Loucy (cell line): ENCODE data around the gene DDX20.
A peak's percentile ranks its signal among the peaks of the same experiment; 100 is the strongest.

Experiments used
- H2AFZ ChIP-seq: fragments of 200-600 bp; sonication (generic); 2 replicates; pipeline ENCODE4 v1.6.0; 2016; ENCODE audit warnings: antibody characterized with exemption, mild to moderate bottlenecking, low read length, moderate library complexity
- H3F3A ChIP-seq: fragments of 200-600 bp; 2 replicates; pipeline ENCODE4 v1.6.0; 2016; ENCODE audit warnings: antibody characterized with exemption, low read depth, mild to moderate bottlenecking
- H3K27me3 ChIP-seq: fragments of 200-600 bp; sonication (generic); 2 replicates; pipeline ENCODE4 v1.6.1; 2014; ENCODE audit warnings: low read length, mild to moderate bottlenecking; ENCODE audit not compliant: insufficient read depth, poor library complexity, severe bottlenecking
- H3K36me3 ChIP-seq: fragments of 200-600 bp; sonication (generic); 2 replicates; pipeline ENCODE4 v1.6.1; 2016; ENCODE audit warnings: low read length; ENCODE audit not compliant: insufficient read depth
- H3K4me1 ChIP-seq: fragments of 200-600 bp; sonication (generic); 2 replicates; pipeline ENCODE4 v1.5.1; 2014; ENCODE audit warnings: low read length, mild to moderate bottlenecking; ENCODE audit not compliant: insufficient read depth, poor library complexity, severe bottlenecking
- H3K4me2 ChIP-seq: fragments of 200-600 bp; sonication (generic); 2 replicates; pipeline ENCODE4 v1.6.0; 2014; ENCODE audit warnings: antibody characterized with exemption, low read length, low read depth, mild to moderate bottlenecking; ENCODE audit not compliant: poor library complexity, severe bottlenecking
- H3K4me3 ChIP-seq: fragments of 200-600 bp; sonication (generic); 2 replicates; pipeline ENCODE4 v1.5.1; 2014; ENCODE audit warnings: low read length, mild to moderate bottlenecking, mixed read lengths; ENCODE audit not compliant: poor library complexity, severe bottlenecking
- H3K79me2 ChIP-seq: fragments of 200-600 bp; sonication (generic); 2 replicates; pipeline ENCODE4 v1.6.1; 2014; ENCODE audit warnings: low read length; ENCODE audit not compliant: insufficient read depth
- H3K9ac ChIP-seq: fragments of 200-600 bp; sonication (generic); 2 replicates; pipeline ENCODE4 v1.6.0; 2014; ENCODE audit warnings: mild to moderate bottlenecking, low read depth, low read length, moderate library complexity; ENCODE audit not compliant: poor library complexity, severe bottlenecking
- H3K9me2 ChIP-seq: fragments of 200-600 bp; sonication (generic); replicated peaks from 2 replicates; pipeline ENCODE4 v1.6.1; 2016; ENCODE audit warnings: low read depth, low read length, mixed read lengths
- H3K9me3 ChIP-seq: fragments of 200-600 bp; sonication (generic); 2 replicates; pipeline ENCODE4 v1.6.1; 2014; ENCODE audit warnings: mild to moderate bottlenecking, antibody characterized with exemption, low read length, low read depth; ENCODE audit not compliant: insufficient read depth
- H4K20me1 ChIP-seq: fragments of 200-600 bp; sonication (generic); 2 replicates; pipeline ENCODE4 v1.6.0; 2014; ENCODE audit warnings: antibody characterized with exemption, low read length, mild to moderate bottlenecking; ENCODE audit not compliant: insufficient read depth, poor library complexity, severe bottlenecking
- EZH2phosphoT487 ChIP-seq: fragments of 200-600 bp; IDR thresholded peaks from 2 replicates; pipeline ENCODE4 v1.6.1; 2018; ENCODE audit warnings: antibody characterized with exemption, mild to moderate bottlenecking, moderate library complexity, borderline replicate concordance
- TF ChIP-seq, protein P1 (sequence below): fragments of 200-600 bp; sonication (generic); conservative IDR thresholded peaks from 2 replicates; pipeline ENCODE4 v1.5.1; 2014; ENCODE audit warnings: mild to moderate bottlenecking, antibody characterized with exemption, low read length

DDX20 gene

DNA sequence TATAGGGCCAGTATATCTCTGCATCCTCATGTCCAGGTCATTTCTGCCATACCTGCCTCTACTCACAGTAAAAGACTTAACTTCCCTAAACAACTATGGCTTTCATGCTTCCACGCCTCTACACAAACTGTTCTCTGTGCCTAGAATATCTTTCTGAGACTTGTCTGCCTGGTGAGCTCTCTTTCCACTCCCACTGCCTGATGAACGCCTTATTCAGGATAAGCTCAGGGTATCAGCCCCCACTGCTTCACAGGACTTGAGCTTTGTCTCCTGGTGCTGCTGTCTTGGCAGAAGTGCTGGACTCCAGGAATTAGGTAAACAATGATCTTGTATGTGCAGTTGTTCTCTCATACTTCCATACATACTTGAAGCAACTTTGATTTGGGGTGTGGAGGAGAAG lies 4.8 kb upstream of the DDX20 start:
- Histone ChIP-seq H3K4me1 (peaks cover 7% of the 10 kb centered on the region), H3K4me3 (no peak overlapping the region), H3K4me2 (no peak overlapping the region), H3K9ac (no peak overlapping the region), H3K79me2 (peaks cover 11% of the 10 kb centered on the region), H4K20me1 (peaks cover under 1% of the 10 kb centered on the region), H3K27me3 (no peaks in the 10 kb centered on the region), H3F3A (no peaks in the 10 kb centered on the region), H3K9me2 (no peaks in the 10 kb centered on the region), H3K36me3 (no peaks in the 10 kb centered on the region), H3K9me3 (no peaks in the 10 kb centered on the region), H2AFZ (no peak overlapping the region)
- TF ChIP-seq, protein P1, sequence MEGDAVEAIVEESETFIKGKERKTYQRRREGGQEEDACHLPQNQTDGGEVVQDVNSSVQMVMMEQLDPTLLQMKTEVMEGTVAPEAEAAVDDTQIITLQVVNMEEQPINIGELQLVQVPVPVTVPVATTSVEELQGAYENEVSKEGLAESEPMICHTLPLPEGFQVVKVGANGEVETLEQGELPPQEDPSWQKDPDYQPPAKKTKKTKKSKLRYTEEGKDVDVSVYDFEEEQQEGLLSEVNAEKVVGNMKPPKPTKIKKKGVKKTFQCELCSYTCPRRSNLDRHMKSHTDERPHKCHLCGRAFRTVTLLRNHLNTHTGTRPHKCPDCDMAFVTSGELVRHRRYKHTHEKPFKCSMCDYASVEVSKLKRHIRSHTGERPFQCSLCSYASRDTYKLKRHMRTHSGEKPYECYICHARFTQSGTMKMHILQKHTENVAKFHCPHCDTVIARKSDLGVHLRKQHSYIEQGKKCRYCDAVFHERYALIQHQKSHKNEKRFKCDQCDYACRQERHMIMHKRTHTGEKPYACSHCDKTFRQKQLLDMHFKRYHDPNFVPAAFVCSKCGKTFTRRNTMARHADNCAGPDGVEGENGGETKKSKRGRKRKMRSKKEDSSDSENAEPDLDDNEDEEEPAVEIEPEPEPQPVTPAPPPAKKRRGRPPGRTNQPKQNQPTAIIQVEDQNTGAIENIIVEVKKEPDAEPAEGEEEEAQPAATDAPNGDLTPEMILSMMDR: no peak

DNA sequence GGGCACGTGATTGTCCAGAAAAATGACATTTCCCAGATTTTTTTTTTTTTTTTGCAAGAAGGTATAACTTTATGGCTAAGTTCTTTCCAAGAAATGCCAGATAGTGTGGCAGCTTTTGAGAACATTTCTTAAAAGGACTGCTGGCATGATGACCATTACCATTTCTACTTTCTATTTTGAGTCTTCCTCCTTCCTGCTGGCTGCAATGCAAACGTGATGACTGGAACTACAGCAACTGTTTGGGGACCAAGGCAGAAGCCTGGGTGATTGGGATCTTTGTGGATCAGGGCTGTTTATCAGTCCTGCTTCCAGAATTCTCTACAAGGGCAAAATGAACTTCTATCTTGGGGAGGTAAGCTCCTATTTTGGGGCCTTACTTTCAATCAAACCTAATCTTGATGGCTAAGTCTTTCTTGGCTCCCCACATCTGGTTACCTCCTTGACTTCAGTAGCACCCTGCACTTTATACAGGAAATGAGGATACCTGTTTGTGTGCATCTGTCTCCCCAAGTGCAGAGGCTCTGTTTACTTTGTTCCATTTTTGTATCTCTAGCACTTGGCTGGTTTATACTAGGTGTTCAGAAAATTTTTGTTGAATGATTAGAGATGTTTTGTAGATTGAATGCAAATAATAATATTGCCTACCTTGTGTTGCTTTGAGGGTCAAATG lies 3.7 kb upstream of the DDX20 start:
- H4K20me1 ChIP-seq: peaks cover 13% of the 10 kb centered on the region
- H3K79me2 ChIP-seq: peaks cover 23% of the 10 kb centered on the region
- H3K9ac ChIP-seq: no peak overlapping the region
- no peak overlapping the region for H3K4me2 ChIP-seq
- no peaks in the 10 kb centered on the region for H3K9me2 ChIP-seq
- TF ChIP-seq, protein P1: no peak
- TF ChIP-seq EZH2phosphoT487: no peak
- H2AFZ ChIP-seq: no peak overlapping the region
- no peaks in the 10 kb centered on the region for H3K27me3 ChIP-seq
- no peaks in the 10 kb centered on the region for H3F3A ChIP-seq
- peaks cover 15% of the 10 kb centered on the region for H3K4me1 ChIP-seq
- no peak overlapping the region for H3K4me3 ChIP-seq
- no peaks in the 10 kb centered on the region for H3K9me3 ChIP-seq
- no peaks in the 10 kb centered on the region for H3K36me3 ChIP-seq

DNA sequence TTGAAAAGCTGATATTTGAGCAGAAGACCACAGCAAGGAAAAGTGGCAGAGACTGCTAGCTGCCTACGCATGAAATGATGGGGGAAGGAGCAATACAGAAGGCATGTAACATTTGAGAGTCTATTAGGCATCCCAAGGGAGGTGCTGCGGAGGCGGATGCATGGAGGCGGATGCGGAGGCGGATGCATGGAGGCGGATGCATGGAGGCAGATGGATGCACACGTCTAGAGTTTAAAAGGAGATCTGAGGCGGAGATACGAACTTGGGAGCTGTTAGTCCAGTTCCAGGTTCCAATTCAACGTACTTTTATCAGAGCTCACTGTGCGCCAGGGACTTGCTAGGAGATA lies 744 bp upstream of the DDX20 start:
- Histone ChIP-seq H3K4me2 (peak overlapping the region; percentile 74), H3F3A (no peaks in the 10 kb centered on the region), H3K79me2 (peaks cover 50% of the 10 kb centered on the region), H3K9me3 (no peaks in the 10 kb centered on the region), H3K9me2 (no peaks in the 10 kb centered on the region), H3K36me3 (peaks cover under 1% of the 10 kb centered on the region; the same call in 1 of the 2 replicates), H3K4me1 (peaks cover 33% of the 10 kb centered on the region), H4K20me1 (peaks cover 25% of the 10 kb centered on the region), H3K9ac (peak overlapping the region; percentile 97), H3K27me3 (no peaks in the 10 kb centered on the region), H2AFZ (peak overlapping the region; percentile 92), H3K4me3 (peak overlapping the region; percentile 95)
- TF ChIP-seq EZH2phosphoT487: no peak
- TF ChIP-seq, protein P1: no peak
